Eye (tissue), 1 donor: ENCODE measurements around the gene LRRC26.
"Not testable (repeated sequence)": the region's sequence is repeated elsewhere in the genome, so short reads cannot be mapped to it uniquely, and the experiment has no call there.

Experiments used
- DNase-seq: peaks from one replicate; pipeline ENCODE4 v3.0.0-alpha.2; 2015

The LRRC26 gene

GRCh38 chr9:137149363-137149762 is 20.5 kb downstream of the LRRC26 start:
- no peak for DNase-seq

DNA sequence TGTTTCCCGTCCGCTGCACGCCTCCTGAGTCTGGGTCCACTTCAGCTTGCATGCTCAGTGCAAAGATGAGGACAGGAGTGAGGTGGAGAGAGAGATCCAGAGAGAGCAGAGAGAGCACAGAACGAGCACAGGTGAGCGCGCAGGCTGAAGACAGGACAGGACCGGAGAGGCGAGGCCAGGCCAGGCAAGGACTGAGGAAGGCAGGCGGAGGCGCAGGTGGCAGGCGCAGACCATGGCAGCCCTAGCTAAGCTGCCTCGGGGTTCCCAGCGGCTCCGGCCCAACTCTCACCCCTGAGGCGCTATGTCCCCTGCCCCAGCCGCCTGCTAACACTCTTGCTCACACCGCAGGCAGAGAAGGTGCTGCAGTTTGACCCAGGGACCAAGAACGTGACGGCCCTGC is 21.2 kb downstream of the LRRC26 start:
- no peak for DNase-seq

- no peak for DNase-seq
Measured at GRCh38 chr9:137148242-137148641, 21.6 kb downstream of the LRRC26 start.

DNA sequence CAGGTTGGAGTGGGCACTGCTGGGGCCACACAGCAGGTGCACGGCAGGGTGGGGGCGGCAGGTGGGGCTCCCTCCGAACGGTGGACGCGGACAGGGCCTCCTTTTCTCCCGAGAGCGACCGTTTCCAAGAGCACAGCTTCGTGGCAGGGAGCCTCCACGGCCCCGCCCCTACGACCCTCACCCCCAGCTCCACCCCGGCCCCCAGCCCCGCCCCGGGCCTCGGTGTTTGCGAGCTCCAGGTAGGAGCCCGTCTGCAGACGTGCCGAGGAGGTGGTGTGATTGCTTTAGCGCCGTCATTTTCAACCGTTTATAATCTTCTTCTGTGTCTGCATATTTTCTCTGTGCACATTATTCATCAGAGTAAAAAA is 22.1 kb downstream of the LRRC26 start:
- no peak for DNase-seq

DNA sequence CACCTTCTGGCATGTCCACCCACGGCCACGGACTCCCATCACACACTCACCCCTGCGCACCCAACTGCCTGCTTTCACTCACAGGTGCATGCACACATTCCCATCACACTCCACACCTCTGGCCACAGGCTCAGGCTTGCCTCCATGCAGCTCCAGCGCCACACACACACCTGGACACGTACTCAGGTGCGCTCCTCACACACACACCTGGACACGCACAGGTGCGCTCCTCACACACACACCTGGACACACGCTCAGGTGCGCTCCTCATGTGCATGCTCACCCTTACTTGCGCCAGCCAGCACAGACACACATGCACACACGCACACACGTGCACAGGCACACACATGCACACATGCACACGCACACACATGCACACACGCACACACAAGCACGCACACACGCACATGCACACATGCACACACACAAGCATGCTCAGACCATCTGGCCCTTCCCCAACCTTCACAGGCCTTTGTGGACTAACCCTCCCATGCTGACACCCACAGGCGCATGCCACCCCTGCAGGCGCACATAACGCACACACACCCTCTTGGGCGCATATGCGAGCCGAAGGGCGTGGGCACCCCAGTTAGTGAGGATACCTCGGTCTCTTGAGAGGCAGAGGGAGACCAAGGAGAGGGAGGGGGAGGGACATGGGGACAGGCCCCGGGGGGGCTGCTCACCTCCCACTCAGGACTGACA is 22.6 kb downstream of the LRRC26 start:
- DNase-seq: no peak

DNA sequence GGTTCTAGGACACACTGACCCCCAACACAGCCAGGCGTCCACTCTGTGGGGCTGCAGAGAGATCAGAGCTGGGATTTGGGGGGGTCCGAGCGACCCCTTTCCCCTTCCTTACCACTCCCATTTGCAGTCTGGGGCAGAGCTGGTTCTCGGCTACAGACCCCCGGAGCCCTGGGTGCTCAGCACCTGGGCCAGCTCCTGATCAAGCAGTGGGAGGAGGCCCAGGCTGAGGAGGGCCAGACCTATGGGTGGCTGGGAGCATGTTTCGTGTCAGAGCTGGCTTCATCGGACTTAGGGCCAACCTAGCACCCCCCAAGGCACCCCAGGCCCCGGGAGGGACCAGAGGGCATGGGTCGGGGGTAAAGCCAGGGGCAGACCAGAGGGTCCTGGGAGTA is 23.3 kb downstream of the LRRC26 start:
- no peak for DNase-seq

GRCh38 chr9:137145731-137146526 is 23.9 kb downstream of the LRRC26 start:
- DNase-seq: no peak

- no peak for DNase-seq
Measured at GRCh38 chr9:137143459-137143858, 26.4 kb downstream of the LRRC26 start.

- DNase-seq: no peak
Measured at GRCh38 chr9:137141976-137142936, 27.6 kb downstream of the LRRC26 start.

DNA sequence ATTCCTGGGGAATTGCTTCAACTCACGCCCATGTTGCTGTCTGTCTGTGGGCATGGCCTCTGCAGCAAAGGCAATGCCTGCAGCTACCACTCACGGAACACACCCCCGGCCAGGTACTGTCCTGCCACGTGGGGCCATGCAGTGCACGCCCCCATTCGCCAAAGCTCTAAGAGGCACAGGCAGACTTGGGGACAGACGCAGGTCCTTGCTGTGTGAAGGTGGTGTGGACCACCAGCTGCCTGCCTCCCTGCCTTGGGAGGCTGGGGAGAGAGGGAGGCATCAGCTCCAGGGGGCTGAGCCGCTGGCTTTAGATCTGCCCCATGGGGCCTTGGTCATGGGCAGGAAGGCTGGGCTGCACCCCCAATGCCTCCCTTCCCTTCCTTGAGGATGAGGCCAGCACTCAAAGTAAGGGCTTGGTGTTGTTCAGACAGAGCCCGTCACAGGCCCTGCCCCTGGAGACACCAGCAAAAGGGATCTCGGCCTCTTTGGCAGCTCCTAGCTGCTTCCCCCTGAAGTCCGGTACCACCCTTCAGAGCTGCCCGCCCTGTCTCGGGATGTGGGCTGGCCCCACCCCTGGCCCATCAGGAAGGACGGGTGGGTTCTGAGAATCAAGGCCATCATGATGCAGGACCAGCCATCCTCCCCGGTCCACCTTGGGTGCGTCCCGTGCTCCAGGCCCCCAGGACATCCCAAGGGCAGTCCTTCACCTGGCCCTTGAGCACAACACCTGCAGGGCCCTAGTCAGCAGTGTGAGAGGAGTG is 28.6 kb downstream of the LRRC26 start:
- no peak for DNase-seq

DNA sequence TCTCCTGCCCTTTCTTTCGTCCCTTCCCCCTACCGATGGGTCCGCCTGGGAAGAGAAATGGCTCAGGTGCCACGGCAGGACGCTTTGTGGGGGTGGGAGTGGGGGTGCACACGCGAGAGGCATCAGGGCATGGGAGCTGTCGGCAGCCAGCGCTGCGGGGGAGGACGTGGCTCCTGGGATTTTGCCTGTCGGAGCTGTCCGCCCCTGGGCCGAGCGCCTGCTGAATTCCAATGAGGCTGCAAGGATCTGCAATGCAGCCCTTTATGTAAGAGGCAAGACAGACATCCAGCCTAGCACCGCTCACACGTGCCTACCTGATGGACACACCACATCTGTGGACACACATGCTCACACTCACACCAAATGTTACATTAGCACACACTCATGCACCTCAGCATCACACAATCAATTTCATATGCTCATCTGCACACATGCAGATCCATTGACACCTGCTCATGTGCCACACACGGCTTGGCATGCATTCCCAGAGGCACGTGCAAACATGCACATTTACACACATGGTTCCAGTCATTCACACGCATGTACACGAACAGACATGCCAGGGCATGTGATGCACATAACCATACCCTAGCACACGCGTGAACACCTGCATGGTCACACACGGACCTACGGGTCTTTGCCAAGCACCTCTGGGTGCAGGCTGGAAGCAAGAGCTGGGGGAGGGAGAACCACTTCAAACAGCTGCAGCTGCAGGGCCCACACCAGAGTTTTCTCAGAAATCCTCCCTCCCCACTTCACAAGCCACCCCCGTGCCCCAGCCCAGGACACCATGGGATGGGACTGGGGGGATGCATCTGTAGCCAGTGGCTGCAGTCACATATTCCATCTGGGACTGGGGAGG is 29.5 kb downstream of the LRRC26 start:
- DNase-seq: no peak

DNA sequence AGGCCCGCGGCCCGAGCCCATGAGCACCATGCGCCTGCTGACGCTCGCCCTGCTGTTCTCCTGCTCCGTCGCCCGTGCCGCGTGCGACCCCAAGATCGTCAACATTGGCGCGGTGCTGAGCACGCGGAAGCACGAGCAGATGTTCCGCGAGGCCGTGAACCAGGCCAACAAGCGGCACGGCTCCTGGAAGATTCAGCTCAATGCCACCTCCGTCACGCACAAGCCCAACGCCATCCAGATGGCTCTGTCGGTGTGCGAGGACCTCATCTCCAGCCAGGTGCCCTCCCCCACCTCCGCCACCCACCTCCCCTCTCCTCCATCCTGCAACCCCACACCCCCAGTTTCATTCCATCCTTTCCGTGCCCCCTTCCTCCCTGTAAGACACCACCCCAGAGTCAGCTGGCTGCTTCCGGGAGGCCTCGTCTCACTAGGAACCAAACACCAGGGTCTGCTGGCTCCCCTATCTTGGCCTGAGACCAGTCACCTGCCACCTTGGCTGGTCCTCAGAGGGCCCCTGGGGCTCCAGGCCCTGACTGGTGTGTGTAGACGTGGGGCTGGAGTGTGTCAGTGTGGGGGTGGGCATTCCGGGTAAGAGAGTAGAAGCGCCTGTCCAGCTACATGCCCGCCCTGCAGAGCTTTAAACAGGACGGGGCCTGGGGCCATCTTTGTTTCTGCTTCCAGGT is 30.2 kb downstream of the LRRC26 start:
- DNase-seq: no peak

DNA sequence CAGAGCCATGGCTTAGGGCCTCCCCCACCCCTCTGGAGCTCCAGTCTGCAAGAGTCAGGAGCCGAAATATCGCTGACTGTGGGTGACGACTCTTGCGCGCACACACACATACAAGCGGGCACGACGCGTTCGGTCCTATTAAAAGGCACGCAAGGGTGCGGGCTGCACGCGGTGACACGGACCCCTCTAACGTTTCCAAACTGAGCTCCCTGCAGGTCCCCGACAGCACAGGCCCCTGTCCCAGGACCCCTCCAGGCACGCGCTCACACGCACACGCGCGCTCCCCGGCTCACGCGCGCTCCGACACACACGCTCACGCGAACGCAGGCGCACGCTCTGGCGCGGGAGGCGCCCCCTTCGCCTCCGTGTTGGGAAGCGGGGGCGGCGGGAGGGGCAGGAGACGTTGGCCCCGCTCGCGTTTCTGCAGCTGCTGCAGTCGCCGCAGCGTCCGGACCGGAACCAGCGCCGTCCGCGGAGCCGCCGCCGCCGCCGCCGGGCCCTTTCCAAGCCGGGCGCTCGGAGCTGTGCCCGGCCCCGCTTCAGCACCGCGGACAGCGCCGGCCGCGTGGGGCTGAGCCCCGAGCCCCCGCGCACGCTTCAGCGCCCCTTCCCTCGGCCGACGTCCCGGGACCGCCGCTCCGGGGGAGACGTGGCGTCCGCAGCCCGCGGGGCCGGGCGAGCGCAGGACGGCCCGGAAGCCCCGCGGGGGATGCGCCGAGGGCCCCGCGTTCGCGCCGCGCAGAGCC is 31.0 kb downstream of the LRRC26 start, which contains the start of gene GRIN1:
Gene GRIN1, plus strand, starts transcription at position 433 of the 746 bp plus-strand sequence. CDS start 333 bp downstream, outside the sequence.
- peak; percentile 66 for DNase-seq

GRCh38 chr9:137138058-137138721 is 31.7 kb downstream of the LRRC26 start:
- peak; percentile 78 for DNase-seq

DNA sequence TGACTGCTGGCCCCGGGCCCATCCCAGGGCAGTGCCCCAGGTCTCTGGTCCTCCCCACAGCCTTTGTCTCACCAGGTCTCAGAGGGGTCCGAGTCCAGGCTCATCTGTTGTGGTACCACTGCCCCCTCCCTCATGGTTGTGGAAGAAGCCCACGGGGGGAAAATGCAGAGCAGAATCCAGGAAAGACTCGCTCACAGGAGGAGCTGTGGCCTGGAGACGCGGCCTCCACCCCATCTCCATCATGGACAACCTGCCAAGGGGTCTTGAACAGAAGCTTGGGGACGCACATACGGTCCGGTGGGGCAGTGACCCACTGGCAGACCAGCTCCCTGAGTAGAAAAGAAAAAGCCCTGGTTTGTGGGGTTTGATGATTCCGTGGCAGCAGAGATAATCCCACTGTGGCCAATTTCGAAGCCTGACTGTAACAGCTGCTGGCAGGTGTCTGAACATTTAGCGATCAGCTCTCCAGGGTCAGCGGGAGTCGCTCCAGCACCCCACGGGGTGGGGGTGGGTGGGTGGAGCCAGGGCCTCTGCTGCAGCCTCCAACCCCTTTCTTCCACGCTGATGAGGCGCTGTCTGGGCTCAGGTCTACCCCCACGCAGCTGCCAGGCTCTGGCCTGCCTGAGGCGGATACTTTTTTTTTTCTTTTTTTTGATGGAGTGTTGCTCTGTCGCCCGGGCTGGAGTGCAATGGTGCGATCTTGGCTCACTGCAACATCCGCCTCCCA is 32.8 kb downstream of the LRRC26 start:
- no peak for DNase-seq

GRCh38 chr9:137136261-137136880 is 33.5 kb downstream of the LRRC26 start:
- no peak for DNase-seq

DNA sequence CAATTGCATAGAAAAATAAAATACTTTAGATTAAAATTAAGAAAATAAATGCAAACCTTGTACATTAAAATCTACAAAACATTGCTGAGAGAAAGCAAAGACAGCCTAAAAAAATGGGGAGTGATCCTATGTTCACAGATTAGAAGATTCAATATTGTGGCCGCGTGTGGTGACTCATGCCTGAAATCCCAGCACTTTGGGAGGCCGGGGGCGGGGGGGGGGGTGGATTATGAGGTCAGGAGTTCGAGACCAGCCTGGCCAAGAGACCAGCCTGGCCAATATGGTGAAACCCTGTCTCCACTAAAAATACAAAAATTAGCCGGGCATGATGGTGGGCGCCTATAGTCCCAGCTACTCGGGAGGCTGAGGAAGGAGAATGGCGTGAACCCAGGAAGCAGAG is 34.7 kb downstream of the LRRC26 start:
- DNase-seq: not testable (repeated sequence)

- no peak for DNase-seq
Measured at GRCh38 chr9:137134191-137134590, 35.7 kb downstream of the LRRC26 start.
